Measurements from ENCODE around the gene TMEM62.

DNA sequence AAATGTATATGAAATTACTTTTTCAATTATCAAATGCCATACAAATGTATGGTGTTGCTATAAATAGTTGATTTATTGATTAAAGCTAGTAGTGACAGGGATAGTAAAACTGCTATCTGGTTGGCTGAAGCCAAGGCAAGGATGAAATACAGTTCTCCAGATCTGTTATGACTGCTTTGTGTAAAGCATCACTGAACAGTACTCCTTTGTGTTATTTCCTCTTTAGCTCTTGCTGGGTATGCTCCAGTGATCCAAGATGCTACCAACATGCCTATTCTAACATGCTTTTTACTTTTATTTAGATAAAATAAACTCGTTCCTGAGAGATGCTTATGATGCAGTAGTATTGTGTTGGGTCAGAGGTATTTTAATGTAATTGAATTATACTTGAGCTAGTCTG lies 15.1 kb upstream of the TMEM62 start:
- TF ChIP-seq EZH2 (IDR thresholded peaks at IDR 0.05): no peak
- TF ChIP-seq FOXP2 (optimal IDR thresholded peaks at IDR 0.05; ENCODE audit: control extremely low read depth, extremely low read length, insufficient read depth): no peak
- TF ChIP-seq POLR2AphosphoS5 (IDR thresholded peaks at IDR 0.05; ENCODE audit: borderline replicate concordance, low read depth, low read length): no peak
